Measurements from ENCODE around the gene CLDN1. TPM values are rescaled to one million over a fixed set of nuclear protein-coding genes. Genes with fewer than 3 reads are reported as not detected.

Gene CLDN1
- total and polyA plus RNA-seq, 2 donors (not counting 1 experiment from before 2014, with no cell fraction given): not detected

DNA sequence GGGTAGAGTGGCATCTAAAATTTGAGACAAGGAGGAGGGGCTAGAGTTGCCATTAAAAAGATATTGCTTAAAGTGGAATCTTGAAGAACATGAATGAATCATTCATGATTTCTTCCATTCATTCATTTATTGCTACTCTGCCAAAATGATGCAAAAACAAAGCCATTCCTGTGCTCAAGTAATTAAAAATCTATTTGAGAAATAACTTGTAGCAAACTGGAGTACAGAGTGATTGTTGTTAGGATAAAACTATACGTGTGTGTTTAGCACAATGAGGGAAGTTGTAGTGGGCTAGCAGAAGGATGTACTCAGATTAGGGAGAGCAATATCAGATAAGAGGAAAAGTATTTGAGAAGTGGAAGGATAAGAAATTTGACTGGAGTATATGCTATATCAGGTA lies 11.7 kb upstream of the CLDN1 start:
- Mint-ChIP-seq H3K27ac (no peak overlapping the region), H3K4me3 (no peak overlapping the region), H3K4me1 (no peaks in the 10 kb centered on the region), H3K27me3 (peaks cover 6% of the 10 kb centered on the region), H3K9me3 (ENCODE audit: insufficient read depth) (no peaks in the 10 kb centered on the region)
- no peak overlapping the region for H3K4me3 ChIP-seq (ENCODE audit: control extremely low read depth in 1 of 5, extremely low read depth in 1 of 5, insufficient read depth in 1 of 5, low read depth in 2 of 5, low read length in 4 of 5)
- no peaks in the 10 kb centered on the region for H4K20me1 ChIP-seq (ENCODE audit: control insufficient read depth, insufficient read depth, low read length, poor library complexity, severe bottlenecking)
- 54% methylated on average over 1 of the region's 1 CpG for WGBS (ENCODE audit: insufficient coverage)
- H3K36me3 ChIP-seq (replicated peaks in 1 of 2; ENCODE audit: control extremely low read depth in 1 of 2, control insufficient read depth in 1 of 2, extremely low read depth in 1 of 2, insufficient read depth in 2 of 2, low read length in 1 of 2): no peaks in the 10 kb centered on the region
- CTCF ChIA-PET: no interaction called here
- TF ChIP-seq CTCF (IDR thresholded peaks at IDR 0.05): no peak
- TF ChIP-seq EZH2 (IDR thresholded peaks at IDR 0.05; ENCODE audit: borderline replicate concordance, insufficient read depth, low read depth, low read length, poor library complexity, severe bottlenecking): no peak
- intact Hi-C loops (cut with micrococcal nuclease): no loop called here
- H2AFZ ChIP-seq (ENCODE audit: insufficient read depth, low read depth, low read length, poor library complexity, severe bottlenecking): no peak overlapping the region
- H3K27me3 ChIP-seq (replicated peaks in 1 of 4; ENCODE audit: control extremely low read depth in 1 of 4, control insufficient read depth in 3 of 4, insufficient read depth in 4 of 4, low read length in 3 of 4): no peaks in the 10 kb centered on the region
- H3K9ac ChIP-seq (ENCODE audit: low read length): no peak overlapping the region
- POLR2A ChIA-PET: no interaction called here
- no peak overlapping the region for H3K27ac ChIP-seq (ENCODE audit: low read length in 2 of 2)
- ATAC-seq (ENCODE audit: low read depth) (no peak), DNase-seq (no peak)
- no peaks in the 10 kb centered on the region for H3K9me3 ChIP-seq (ENCODE audit: control extremely low read depth in 1 of 3, control insufficient read depth in 2 of 3, insufficient read depth in 1 of 3, low read length in 2 of 3)
- no peaks in the 10 kb centered on the region for H3K79me2 ChIP-seq (ENCODE audit: control insufficient read depth, insufficient read depth, low read length)
- no peak overlapping the region for H3K4me2 ChIP-seq (replicated peaks; ENCODE audit: low read depth, low read length, poor library complexity, severe bottlenecking)
- H3K4me1 ChIP-seq (ENCODE audit: control insufficient read depth in 2 of 2, insufficient read depth in 2 of 2, low read length in 2 of 2): no peaks in the 10 kb centered on the region

- DNase-seq (no peak), ATAC-seq (ENCODE audit: low read depth) (no peak)
- Histone ChIP-seq H3K9ac (ENCODE audit: low read length) (no peak overlapping the region), H3K4me1 (ENCODE audit: control insufficient read depth in 2 of 2, insufficient read depth in 2 of 2, low read length in 2 of 2) (no peaks in the 10 kb centered on the region), H3K27ac (ENCODE audit: low read length in 2 of 2) (no peak overlapping the region), H4K20me1 (ENCODE audit: control insufficient read depth, insufficient read depth, low read length, poor library complexity, severe bottlenecking) (no peaks in the 10 kb centered on the region), H3K4me3 (ENCODE audit: control extremely low read depth in 1 of 5, extremely low read depth in 1 of 5, insufficient read depth in 1 of 5, low read depth in 2 of 5, low read length in 4 of 5) (no peak overlapping the region), H3K27me3 (replicated peaks in 1 of 4; ENCODE audit: control extremely low read depth in 1 of 4, control insufficient read depth in 3 of 4, insufficient read depth in 4 of 4, low read length in 3 of 4) (peaks cover 0 to under 1% (median 0%) of the 10 kb centered on the region in 4 experiments), H3K36me3 (replicated peaks in 1 of 2; ENCODE audit: control extremely low read depth in 1 of 2, control insufficient read depth in 1 of 2, extremely low read depth in 1 of 2, insufficient read depth in 2 of 2, low read length in 1 of 2) (no peaks in the 10 kb centered on the region), H2AFZ (ENCODE audit: insufficient read depth, low read depth, low read length, poor library complexity, severe bottlenecking) (no peak overlapping the region), H3K9me3 (ENCODE audit: control extremely low read depth in 1 of 3, control insufficient read depth in 2 of 3, insufficient read depth in 1 of 3, low read length in 2 of 3) (no peaks in the 10 kb centered on the region), H3K79me2 (ENCODE audit: control insufficient read depth, insufficient read depth, low read length) (no peaks in the 10 kb centered on the region), H3K4me2 (replicated peaks; ENCODE audit: low read depth, low read length, poor library complexity, severe bottlenecking) (no peak overlapping the region)
- H3K4me1 Mint-ChIP-seq: no peaks in the 10 kb centered on the region
- H3K4me3 Mint-ChIP-seq: no peak overlapping the region
- no CpG with 5 or more reads among the region's 3 CpGs for WGBS (ENCODE audit: insufficient coverage)
- H3K27me3 Mint-ChIP-seq: peaks cover 14% of the 10 kb centered on the region
- TF ChIP-seq CTCF (IDR thresholded peaks at IDR 0.05) (no peak), EZH2 (IDR thresholded peaks at IDR 0.05; ENCODE audit: borderline replicate concordance, insufficient read depth, low read depth, low read length, poor library complexity, severe bottlenecking) (no peak)
- intact Hi-C loops (cut with micrococcal nuclease): no loop called here
- H3K9me3 Mint-ChIP-seq (ENCODE audit: insufficient read depth): no peaks in the 10 kb centered on the region
- ChIA-PET POLR2A (no interaction called here), CTCF (no interaction called here)
- H3K27ac Mint-ChIP-seq: no peak overlapping the region
Measured at GRCh38 chr3:190330936-190331734, 8.9 kb upstream of the CLDN1 start.
